ENCODE data around the gene ST6GALNAC5.

The ST6GALNAC5 gene

DNA sequence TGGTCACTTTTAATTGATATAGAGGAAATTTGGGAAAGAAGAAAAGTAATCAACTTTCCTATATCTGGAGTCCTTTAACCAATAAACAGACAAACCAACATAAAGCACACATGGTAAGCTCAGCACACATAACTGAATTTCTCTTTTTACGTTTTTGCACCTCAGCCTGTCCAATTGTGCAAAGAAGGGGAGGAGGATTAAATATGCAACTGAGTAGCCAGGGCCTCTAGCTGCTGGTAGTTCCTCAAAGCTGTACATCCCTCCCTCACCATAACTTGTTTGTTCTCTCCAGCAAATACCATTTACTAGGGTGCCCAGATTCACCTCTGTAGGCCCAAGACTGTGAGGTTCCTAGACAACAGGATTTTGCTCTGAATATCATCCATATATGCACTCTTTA lies 25.4 kb downstream of the ST6GALNAC5 start:
- Histone ChIP-seq H4K20me1 (ENCODE audit: insufficient read depth, low read length) (no peaks in the 10 kb centered on the region), H3F3A (ENCODE audit: insufficient read depth, low read length) (no peaks in the 10 kb centered on the region), H3K9me2 (replicated peaks; ENCODE audit: insufficient read depth, low read length) (no peaks in the 10 kb centered on the region)

DNA sequence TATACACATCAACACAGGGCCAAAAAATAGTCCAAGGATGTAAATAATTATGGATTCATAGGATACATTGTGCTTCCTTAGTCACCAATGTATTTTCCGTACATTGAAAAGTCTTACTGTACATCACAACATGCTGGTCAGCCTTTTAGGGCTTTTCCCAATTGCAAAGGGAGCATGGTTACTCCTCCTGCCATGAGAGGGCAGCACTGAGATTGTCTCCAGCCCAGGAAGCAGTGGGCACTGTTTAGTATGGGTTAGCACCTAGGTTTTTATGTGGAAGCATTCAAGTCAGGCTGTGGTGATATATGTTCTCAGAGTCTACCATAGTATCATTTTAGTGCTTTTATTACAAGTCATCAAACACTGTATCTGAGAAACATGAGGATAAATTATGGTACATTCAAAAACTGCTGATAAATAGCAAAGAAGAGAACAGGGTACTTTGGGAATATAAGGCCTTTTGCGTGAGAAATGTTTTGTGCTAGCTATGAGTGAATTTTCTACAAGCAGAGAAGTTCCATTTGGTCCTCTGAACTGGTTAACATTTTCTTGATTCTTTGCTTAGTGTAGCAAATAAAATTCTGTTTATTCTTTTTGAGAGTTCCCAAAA lies 34.0 kb downstream of the ST6GALNAC5 start:
- peak; percentile 70 for DNase-seq
- H4K20me1 ChIP-seq (ENCODE audit: insufficient read depth, low read length): no peaks in the 10 kb centered on the region

More for the DNA sequence above, 25.4 kb downstream of the ST6GALNAC5 start:
- Histone ChIP-seq H3K27ac (ENCODE audit: low read length) (no peak overlapping the region), H3K27me3 (replicated peaks; ENCODE audit: insufficient read depth, low read length) (no peaks in the 10 kb centered on the region), H2AFZ (ENCODE audit: low read length) (no peak overlapping the region), H3K9ac (ENCODE audit: low read length) (no peak overlapping the region), H3K36me3 (replicated peaks; ENCODE audit: insufficient read depth, low read length) (no peaks in the 10 kb centered on the region), H3K4me3 (ENCODE audit: low read length) (no peak overlapping the region), H3K9me3 (replicated peaks; ENCODE audit: insufficient read depth, low read length) (no peaks in the 10 kb centered on the region), H3K4me1 (ENCODE audit: low read length) (no peaks in the 10 kb centered on the region), H3K79me2 (ENCODE audit: low read length) (no peaks in the 10 kb centered on the region), H3K4me2 (ENCODE audit: low read depth, low read length) (no peak overlapping the region)
- TF ChIP-seq EZH2phosphoT487 (IDR thresholded peaks at IDR 0.05; ENCODE audit: low read length) (no peak), EZH2 (optimal IDR thresholded peaks at IDR 0.05; ENCODE audit: low read depth, low read length) (no peak)
- TF ChIP-seq, protein P1, sequence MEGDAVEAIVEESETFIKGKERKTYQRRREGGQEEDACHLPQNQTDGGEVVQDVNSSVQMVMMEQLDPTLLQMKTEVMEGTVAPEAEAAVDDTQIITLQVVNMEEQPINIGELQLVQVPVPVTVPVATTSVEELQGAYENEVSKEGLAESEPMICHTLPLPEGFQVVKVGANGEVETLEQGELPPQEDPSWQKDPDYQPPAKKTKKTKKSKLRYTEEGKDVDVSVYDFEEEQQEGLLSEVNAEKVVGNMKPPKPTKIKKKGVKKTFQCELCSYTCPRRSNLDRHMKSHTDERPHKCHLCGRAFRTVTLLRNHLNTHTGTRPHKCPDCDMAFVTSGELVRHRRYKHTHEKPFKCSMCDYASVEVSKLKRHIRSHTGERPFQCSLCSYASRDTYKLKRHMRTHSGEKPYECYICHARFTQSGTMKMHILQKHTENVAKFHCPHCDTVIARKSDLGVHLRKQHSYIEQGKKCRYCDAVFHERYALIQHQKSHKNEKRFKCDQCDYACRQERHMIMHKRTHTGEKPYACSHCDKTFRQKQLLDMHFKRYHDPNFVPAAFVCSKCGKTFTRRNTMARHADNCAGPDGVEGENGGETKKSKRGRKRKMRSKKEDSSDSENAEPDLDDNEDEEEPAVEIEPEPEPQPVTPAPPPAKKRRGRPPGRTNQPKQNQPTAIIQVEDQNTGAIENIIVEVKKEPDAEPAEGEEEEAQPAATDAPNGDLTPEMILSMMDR (IDR thresholded peaks at IDR 0.05; ENCODE audit: low read length): no peak
- DNase-seq: no peak

DNA sequence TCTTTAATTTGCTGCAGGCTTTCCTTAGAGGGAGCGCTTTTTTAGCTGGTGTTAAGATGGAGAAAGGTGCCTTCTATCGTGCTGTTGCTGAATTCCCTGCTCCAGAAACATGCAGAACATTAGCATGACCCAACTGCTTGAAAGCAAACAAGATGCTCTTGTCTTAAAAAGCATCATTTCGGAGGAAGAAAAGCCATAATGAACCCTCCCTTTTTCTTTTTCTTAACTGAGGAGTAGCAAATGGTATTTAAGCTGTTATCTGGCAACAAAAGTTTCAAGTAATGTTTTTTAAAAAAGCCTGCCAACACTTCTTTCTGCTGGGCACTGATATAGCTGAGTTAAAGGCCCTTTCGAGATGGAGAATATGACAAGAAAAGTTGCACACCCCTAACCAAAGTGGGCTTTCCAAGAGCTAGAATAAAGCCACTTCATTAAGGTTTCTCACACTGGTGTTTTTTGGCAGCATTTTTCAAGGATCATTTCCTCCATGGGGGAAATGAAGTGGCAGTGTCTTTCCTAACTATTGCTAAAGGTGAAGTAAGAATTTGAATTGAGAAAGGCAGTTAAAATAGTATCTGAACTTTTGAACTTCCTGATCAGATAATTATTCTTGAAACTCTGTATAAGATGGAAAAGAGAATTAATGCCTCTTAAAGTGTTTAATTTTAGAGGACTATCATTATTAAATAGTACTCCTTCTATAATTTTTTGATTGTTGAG lies 38.8 kb downstream of the ST6GALNAC5 start:
- Histone ChIP-seq H3K9me3 (replicated peaks; ENCODE audit: insufficient read depth, low read length) (no peaks in the 10 kb centered on the region), H3K36me3 (replicated peaks; ENCODE audit: insufficient read depth, low read length) (no peaks in the 10 kb centered on the region), H3K79me2 (ENCODE audit: low read length) (no peaks in the 10 kb centered on the region), H3K4me1 (ENCODE audit: low read length) (no peaks in the 10 kb centered on the region), H3K27me3 (replicated peaks; ENCODE audit: insufficient read depth, low read length) (no peaks in the 10 kb centered on the region), H3K9ac (ENCODE audit: low read length) (no peak overlapping the region), H2AFZ (ENCODE audit: low read length) (no peak overlapping the region), H3K4me2 (ENCODE audit: low read depth, low read length) (no peak overlapping the region), H3K27ac (ENCODE audit: low read length) (no peak overlapping the region), H4K20me1 (ENCODE audit: insufficient read depth, low read length) (no peaks in the 10 kb centered on the region), H3K9me2 (replicated peaks; ENCODE audit: insufficient read depth, low read length) (no peaks in the 10 kb centered on the region), H3F3A (ENCODE audit: insufficient read depth, low read length) (no peaks in the 10 kb centered on the region), H3K4me3 (ENCODE audit: low read length) (no peak overlapping the region)
- no peak for DNase-seq
- no peak for TF ChIP-seq EZH2 (optimal IDR thresholded peaks at IDR 0.05; ENCODE audit: low read depth, low read length)
- TF ChIP-seq, protein P1 (IDR thresholded peaks at IDR 0.05; ENCODE audit: low read length): no peak
- TF ChIP-seq EZH2phosphoT487 (IDR thresholded peaks at IDR 0.05; ENCODE audit: low read length): no peak

More for the DNA sequence above, 34.0 kb downstream of the ST6GALNAC5 start:
- H2AFZ ChIP-seq (ENCODE audit: low read length): no peak overlapping the region
- TF ChIP-seq, protein P1 (IDR thresholded peaks at IDR 0.05; ENCODE audit: low read length): peak; percentile 88
- no peak for TF ChIP-seq EZH2 (optimal IDR thresholded peaks at IDR 0.05; ENCODE audit: low read depth, low read length)
- no peaks in the 10 kb centered on the region for H3F3A ChIP-seq (ENCODE audit: insufficient read depth, low read length)
- H3K4me3 ChIP-seq (ENCODE audit: low read length): no peak overlapping the region
- H3K79me2 ChIP-seq (ENCODE audit: low read length): no peaks in the 10 kb centered on the region
- no peaks in the 10 kb centered on the region for H3K9me2 ChIP-seq (replicated peaks; ENCODE audit: insufficient read depth, low read length)
- no peak overlapping the region for H3K9ac ChIP-seq (ENCODE audit: low read length)
- H3K27ac ChIP-seq (ENCODE audit: low read length): no peak overlapping the region
- H3K36me3 ChIP-seq (replicated peaks; ENCODE audit: insufficient read depth, low read length): no peaks in the 10 kb centered on the region
- H3K9me3 ChIP-seq (replicated peaks; ENCODE audit: insufficient read depth, low read length): no peaks in the 10 kb centered on the region
- H3K4me1 ChIP-seq (ENCODE audit: low read length): no peaks in the 10 kb centered on the region
- no peak overlapping the region for H3K4me2 ChIP-seq (ENCODE audit: low read depth, low read length)
- H3K27me3 ChIP-seq (replicated peaks; ENCODE audit: insufficient read depth, low read length): no peaks in the 10 kb centered on the region

Measured in MM.1S (cell line).